ENCODE data around the gene MAB21L1. TPM values are rescaled to one million over a fixed set of nuclear protein-coding genes. Genes with fewer than 3 reads are reported as not detected.

MAB21L1 gene
- polyA plus RNA-seq (ENCODE audit: insufficient read length): 0.07 TPM
- long read RNA-seq, donor 1: 0 reads
- long read RNA-seq, donor 2: 0 reads
- long read RNA-seq, donor 3: 0 reads
- long read RNA-seq, donor 4: 0 reads
- long read RNA-seq, donor 5: 0 reads
- long read RNA-seq, donor 6: 0 reads
- long read RNA-seq, donor 7, partial matches to known transcripts: 0 of 1 reads
- long read RNA-seq, donor 7, other reads (novel, unspliced or antisense): 0 of 1 reads
- long read RNA-seq, donor 8: 0 reads

DNA sequence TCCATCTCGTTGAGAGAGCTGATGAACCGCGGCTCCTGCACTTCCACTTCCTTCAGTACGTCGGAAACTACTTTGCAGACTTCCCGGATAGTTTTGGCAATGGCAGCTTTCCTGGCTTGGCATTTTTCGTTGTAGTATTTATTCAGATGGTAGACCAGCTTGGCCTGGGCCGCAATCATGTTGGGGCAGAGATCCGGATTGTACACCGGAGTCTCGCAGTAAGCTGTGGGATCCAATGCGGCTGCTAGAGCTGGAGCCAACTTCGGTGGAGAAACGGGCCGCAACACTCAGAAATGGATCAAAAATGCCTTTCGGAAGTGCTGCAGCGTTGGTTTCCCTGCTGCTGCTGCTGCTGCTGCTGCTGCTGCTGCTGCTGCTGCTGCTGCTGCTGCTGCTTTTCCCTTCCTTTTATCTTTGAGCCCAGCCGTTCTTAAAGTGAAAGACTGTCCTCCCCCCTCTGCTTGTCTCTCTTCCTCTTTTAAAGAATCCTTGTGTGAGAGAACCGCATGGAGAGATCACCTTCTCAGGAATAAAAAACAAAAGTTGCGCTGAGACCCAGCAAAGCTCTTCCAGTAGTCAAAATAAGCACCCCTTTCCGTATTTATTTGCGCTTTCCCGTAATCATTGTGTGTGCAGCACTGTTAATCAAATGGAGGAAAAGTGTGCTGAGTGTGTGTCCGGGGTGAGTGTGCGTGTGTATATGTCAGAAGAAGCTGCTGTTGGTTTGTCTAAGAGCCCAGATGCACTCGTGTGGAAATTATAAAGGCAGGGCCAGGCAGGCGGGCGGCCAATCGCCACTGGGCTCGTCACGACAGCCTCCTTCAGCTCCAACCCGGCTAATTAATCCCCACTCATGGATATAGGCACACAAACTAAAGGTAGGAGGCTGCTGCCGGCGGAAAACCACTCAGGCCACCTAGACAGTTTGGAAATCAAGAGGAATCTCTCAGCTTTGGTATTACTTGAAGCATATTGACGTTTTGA is at the start of gene MAB21L1:
TSS of gene MAB21L1 (minus strand) at position 730 of the 984 bp plus-strand sequence. CDS start at position 179, 551 bp downstream.
- DNase-seq: peak; percentile 42

- DNase-seq: no peak
These were observed 47.7 kb upstream of the MAB21L1 start for GRCh38 chr13:35524171-35524570.

DNA sequence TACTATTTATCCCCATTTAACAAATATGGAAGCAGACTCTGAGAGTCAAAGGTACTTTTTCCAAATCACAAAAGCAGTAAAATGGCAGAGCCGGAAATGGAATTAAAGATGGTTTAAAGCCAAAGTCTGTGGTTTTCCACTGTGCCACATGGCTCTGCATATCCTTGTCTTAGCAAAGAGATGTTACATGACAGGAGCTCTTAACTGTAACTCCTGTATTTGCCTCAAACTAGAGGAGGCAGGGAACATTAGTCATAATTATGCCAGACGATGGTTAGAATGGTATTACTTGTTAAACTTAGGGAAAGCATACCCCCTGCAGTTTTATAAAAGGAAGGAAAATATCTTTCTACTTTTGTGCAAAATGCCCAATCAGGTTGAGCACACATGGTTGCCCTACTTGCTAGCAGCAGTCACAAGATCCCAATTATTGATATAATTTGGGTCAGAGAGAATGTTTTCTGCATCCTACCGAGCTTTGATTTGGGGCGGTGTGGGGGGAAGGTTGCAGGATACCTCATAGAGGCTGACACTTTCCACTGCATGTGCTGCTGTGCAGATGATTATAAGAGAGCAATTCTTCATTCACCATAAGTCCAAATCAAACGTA is 42.0 kb upstream of the MAB21L1 start:
- DNase-seq: no peak

GRCh38 chr13:35514801-35515502 is 38.5 kb upstream of the MAB21L1 start:
- no peak for DNase-seq

DNA sequence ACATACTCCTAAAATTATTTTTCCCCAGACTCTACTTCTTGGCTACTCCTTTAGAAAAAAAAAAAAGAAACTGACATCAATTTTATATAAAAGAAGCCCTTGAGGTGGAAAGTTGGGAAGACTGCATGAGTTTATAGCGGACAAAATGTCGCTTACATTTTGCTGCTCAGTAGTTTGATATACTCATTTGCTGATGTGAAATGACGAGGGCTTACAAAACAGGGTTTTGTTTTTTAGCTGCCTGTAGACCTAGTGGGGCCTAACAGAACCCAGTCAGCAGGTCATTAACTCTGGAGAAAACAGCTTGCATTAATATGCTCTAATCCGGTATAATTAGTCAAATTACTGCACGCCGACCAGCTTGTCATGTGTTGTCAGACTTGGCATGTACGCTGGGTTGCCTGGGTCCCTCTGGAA is 37.6 kb upstream of the MAB21L1 start:
- no peak for DNase-seq

DNA sequence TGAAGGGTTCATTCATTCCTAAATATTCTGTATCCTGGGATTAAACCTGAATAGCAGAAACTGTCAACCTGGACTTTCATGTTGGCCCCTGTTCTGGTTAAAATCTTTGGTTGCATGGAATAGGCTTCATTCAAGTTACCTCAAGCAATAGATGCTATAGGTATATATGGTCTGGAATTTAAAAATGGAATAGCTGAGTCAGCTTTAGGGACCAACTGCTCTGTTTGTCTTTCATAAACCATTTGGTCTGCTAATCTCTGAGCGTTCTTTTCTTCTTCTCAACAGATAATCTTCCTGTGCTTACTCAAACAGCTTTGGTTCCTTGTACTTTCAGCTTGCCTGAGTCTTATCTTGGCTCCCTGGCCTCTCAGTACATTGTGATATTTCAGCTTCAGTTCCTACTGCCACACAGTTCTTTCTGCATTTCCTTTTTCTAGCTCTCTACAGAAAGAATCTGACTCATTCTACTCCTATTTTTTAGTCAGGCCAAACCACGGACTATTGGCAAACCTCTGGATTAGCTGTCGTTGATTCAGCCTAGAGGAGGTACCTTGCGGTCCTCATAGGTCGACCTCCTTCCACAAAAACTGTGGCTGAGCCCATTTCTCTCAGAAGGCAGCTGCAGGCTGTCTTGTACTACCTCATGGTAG is 35.9 kb upstream of the MAB21L1 start:
- no peak for DNase-seq

DNA sequence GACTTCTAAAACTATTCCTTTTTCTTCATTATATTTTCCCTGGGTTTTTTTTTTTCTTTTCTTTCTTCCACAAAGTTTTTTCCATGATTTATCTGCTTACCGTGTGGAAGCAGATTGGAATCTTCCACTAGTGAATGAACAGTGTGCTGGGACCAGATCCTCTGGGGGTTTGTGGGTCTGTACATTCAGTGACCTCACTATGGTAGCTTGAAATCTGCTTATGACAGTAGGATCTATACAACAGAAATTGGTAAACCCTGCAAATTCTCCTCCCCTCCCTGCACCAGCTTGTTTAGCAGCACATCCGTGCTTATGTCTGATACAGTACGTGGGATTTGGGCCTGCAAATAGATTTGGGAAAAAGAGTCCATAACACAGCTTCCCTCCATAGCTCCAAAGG is 26.0 kb upstream of the MAB21L1 start:
- DNase-seq: no peak

- DNase-seq: no peak
These were observed 25.3 kb upstream of the MAB21L1 start for GRCh38 chr13:35501661-35502235.

- no peak for DNase-seq
These were observed 23.7 kb upstream of the MAB21L1 start for GRCh38 chr13:35500144-35500543.

DNA sequence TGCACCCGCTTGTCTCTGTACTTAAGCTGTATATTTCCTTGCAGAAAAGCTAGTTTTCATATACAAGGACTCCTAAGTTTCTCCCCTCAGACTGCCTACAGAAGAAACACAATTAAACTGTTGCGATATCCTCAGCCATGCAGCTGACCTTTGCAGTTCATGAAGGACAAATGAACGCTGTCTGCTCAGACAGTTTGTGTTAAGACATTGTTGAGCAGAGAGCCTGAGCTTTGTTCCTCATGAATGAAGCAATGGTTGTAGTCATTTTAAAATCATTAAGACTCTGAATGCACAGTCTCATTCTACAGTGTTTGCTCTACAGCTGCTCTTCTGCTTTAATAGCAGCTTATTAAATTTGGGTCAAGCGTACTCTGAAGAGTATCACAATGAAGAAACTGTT is 23.2 kb upstream of the MAB21L1 start:
- DNase-seq: no peak

DNA sequence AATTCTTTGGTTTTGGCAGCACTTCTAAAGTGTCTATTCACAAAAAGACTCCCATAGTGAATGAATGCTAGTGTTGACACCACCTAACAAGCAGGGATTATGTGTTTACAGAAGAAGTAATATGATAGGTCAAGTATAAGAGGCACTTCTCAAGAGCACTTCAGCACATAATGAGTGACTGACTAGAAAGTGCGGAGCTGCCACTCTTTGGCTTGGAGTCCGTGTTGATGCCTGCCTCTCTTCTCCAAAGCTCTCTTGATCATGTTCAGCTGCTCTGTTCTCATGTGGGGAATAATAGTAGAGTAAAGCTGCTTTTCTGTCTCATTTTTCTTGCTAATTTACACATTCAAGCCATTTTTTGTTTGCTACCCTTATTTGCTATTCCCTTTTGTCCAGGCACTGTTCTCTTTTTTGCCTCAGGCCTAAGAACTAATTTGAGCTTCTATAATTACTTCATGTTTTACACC is 22.7 kb upstream of the MAB21L1 start:
- no peak for DNase-seq

GRCh38 chr13:35498231-35498630 is 21.7 kb upstream of the MAB21L1 start:
- DNase-seq: no peak

GRCh38 chr13:35496761-35497386 is 20.4 kb upstream of the MAB21L1 start:
- no peak for DNase-seq

DNA sequence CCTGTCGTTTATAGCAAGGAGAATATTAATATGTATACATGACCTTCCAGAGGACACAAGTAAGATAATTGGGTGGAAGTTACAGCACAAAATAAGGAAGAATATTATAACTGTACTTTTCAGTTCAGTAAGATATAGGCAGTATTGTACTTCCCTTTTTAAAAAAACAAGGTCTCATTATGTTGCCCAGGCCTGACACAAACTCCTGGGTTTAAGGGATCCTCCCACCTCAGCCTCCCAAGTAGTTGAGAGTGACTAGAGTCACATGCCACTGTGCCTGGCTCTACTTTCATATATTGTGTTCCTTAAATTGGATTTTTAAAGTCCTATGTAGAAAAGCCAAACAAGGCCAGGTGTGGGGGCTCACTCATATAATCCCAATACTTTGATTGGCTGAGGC is 19.5 kb upstream of the MAB21L1 start:
- no peak for DNase-seq

DNA sequence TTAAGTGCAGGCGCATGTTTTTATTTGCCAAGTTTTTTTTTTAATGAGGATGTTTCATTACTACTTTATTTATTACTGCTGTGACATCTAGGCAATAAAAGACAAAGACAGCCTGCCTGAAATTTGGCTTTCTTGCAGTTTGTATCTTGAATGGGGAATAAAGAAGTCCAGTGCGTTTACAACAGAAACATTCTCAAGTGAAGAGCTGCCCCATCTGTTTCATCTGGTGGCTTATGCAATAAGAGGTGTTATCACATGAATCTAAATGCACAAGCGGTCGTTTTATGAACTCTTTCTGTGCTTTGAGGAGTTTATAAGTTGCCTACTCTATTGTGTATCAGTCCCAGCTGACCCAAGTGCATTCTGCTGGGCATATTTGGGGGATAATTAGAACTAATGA is 12.6 kb upstream of the MAB21L1 start:
- peak; percentile 28 for DNase-seq

DNA sequence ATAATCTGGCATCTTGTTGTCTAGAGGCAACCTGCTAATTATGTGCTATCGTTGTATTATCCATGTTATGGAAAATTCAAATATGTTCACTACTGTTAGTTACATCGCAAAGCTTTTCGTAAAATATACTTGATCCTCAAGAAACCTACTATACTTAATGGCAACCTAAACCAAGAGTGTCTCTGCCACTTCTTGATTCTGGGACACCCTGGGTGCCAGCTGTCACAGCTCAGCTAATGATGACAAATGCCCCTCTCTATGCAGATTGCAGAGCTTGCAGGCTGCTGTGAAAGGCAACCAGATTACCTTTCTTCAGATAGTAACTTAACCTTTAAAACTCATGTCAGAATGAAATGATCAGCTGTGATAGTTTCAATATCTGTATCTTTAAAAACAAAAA is 8.9 kb upstream of the MAB21L1 start:
- no peak for DNase-seq

- no peak for DNase-seq
These were observed 7.9 kb upstream of the MAB21L1 start for GRCh38 chr13:35484384-35484783.

GRCh38 chr13:35483761-35484160 is 7.3 kb upstream of the MAB21L1 start:
- no peak for DNase-seq

DNA sequence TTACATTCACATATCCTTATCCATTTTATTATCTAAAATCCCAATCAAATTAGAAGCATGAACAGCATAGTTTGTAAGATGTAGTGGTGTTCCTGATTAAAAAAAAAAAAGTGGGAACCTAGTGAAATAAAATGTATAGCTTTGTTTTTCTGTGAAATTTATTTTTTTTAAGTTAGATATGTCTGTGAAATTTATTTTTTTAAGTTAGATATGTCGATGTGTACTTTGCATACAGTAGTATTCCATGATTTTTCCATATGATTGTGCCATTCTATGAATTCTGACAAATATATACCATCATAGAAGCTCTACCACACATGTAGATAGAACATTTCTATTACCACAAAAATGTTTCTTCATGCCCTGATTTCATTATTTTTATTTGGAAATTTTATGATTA is 6.0 kb upstream of the MAB21L1 start:
- DNase-seq: no peak

DNA sequence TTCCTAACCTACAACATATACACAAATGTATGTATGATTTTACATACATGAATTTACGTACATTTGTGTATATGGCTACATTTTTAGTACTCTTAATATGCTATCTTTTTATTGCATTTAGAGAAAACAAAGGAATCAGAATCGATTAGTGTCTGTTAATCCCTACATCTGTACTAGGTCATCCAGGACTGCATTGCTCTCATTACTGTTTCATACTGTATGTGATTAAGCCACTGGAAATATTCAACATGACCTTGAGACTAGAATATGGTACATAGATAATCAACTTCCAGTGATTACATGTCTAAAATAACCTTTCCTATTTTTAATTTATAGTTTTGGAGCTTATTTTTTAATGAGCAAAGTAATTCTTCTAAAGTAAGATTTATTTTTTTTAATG is 5.3 kb upstream of the MAB21L1 start:
- no peak for DNase-seq

- no peak for DNase-seq
These were observed 3.9 kb upstream of the MAB21L1 start for GRCh38 chr13:35480346-35480745.
